HG03196 (cell line): Measurements from ENCODE around the gene NDUFA11.

Experiments used
- ATAC-seq: cut with Tn5 transposase; IDR thresholded peaks from one replicate; pipeline ENCODE4 v1.9.1; 2021; ENCODE audit not compliant: unreplicated experiment

NDUFA11 gene

GRCh38 chr19:5903624-5904351, at the start of gene NDUFA11:
Gene NDUFA11, minus strand, starts transcription at chr19:5903790. Its CDS starts 82 bp downstream, at chr19:5903708.
- peak; percentile 26 for ATAC-seq

DNA sequence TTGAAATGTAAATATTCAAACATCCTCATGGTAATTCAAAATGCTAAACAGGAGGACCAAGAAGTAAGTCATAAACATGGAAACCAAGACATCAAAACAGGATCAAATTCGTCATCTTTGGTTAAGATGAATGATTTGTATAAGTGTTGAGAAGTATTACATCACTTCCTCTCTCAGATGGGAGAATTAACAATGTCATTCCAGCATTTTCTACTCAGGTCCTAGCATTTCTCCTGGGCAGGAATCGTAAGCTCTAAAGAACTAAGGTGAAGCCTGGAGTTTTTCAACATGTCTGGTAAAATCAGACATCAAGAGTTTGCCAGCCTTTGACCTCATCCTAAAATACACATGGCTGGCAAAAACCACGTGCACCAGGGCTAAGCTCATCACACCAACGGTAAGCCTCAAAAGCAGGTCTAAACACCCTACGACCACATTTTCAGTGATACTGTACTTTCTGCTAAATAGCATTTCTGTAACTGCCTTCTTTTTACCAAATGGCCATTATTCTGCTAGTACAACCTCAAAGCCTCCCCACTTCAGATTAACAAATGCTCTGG, 49.5 kb upstream of the NDUFA11 start:
- ATAC-seq, result no peak

- no peak for ATAC-seq
Observed at GRCh38 chr19:5952193-5953029, 48.8 kb upstream of the NDUFA11 start.

DNA sequence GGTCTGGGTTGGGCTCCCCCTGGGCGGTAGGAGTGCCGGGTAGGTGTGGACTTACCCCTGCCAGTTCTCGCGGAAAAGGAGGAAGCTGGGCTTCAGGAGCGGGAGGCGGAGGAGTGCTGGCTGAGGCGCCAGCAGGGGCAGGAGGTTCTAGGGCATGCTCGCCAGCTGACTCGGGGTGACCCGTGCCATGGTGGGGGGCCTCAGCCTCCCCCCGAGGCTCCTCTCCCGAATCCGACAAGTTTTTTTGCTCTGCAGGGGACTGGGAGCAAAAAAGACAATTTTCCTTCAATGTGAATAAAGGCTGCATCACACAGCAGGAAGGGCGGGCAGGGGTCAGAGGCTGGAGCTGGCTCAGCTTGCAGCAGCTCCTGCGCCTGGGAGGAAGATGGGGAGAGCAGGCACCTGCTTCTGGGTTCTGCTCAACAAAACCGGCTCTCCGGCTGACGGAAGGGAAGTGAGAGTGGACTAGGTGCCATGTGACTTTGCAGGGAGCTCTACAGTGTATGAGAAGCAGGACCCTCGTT, 47.8 kb upstream of the NDUFA11 start:
- ATAC-seq, result no peak

DNA sequence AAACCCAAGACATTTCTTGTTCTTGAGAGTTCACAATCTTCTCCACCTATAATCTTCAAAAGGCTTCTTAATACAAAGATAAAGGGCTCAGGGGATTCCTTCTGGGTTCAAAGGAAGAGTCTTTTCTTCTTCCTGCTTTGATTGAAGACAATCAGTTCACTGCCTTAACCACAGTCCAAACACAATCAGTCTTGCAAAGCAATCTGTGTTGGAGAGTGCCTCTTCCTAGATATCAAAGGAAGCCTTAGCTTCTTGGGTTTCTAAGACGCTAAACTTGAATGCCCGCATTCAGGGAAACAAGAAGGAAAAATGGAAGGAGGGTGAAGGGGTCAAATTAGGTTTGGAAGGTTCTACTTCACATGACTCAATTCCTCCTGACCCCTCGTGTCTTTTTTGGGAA, 47.2 kb upstream of the NDUFA11 start:
- no peak for ATAC-seq

DNA sequence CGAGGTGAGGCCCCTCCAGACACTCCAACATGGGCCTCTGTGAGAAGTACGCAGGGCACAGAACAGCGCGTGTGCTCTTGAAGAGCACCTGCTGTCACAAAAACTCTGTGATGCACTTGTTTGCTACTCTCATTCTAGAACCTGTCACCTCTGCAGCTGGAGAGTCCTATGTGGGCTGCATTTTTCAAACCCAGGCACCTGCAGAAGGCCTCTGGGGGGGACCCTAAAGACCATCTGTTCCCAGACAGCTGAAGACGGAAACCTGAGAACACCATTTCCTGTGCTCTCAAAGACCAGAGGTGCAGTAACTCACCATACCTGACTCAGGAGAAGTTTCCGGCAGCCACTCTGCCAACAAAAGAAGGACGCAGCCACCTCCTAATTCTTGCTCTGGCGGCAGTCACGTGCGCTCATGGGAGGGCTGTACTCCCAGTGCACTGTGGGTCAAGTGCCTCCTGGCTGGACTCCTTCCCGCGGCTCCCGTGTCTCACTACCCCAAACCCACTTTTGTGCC, 46.3 kb upstream of the NDUFA11 start:
- no peak for ATAC-seq

GRCh38 chr19:5948752-5949564, 45.4 kb upstream of the NDUFA11 start:
- no peak for ATAC-seq

DNA sequence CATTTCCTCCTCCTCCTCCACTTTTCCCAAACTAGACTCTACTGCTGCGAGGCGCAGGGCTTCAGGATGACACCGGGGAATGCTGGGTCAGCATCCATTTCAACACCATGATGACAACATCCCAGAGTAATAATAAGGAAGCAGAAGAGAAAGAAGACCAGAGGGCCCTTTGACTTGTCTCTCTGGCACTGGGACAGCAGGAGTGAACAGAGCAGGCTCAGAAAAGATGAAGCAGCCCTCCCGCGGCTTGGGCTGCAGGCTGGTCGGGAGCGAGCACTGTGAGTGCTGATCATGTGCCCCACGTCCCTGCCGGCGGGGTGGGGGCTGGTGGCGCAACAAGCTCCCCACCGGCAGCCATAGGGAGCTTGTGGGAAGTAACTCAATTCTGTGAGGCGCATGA, 43.8 kb upstream of the NDUFA11 start:
- ATAC-seq, result no peak

DNA sequence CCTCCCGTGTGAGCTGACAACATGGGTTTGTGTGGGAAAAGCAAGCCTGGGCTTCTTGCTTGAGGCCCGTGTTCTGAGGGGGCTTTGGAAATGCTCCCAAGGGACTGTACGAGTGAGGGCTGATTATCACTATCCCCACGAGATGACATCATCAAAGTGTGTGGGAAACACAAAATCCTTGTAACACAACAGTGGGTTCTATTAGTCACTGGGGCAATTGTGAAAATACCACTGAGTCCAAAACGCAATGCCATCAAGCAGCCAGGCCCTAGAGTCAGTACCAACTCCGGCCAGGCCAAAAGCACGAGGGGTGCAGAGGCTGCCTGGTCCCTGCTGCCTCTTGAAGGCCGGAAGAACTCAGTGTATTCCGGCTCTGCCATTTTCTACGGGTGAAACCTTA, 40.0 kb upstream of the NDUFA11 start:
- no peak for ATAC-seq

DNA sequence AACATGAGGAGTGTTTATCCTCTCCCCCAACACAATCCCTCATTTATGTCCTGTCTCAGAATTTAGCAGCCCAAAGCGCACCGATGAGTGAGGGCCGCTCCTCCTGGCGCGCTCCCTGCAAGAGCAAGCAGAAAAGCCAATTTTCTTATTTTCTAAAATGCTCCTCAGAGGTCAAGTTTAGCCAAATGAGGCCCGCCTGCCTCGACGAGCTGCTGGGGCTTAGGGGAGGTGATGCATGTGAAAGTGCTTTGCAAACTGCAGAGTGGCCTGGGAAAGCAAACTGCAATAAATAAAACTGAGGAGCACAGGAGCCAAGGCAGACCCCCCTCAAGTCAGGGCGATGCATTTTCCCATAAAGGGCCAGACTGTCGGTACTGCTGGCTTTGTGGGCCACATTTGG, 39.5 kb upstream of the NDUFA11 start:
- ATAC-seq, result no peak

- no peak for ATAC-seq
Observed at GRCh38 chr19:5941673-5942072, 38.1 kb upstream of the NDUFA11 start.

GRCh38 chr19:5940260-5941208, 36.9 kb upstream of the NDUFA11 start:
- no peak for ATAC-seq

- ATAC-seq, result no peak
Observed at GRCh38 chr19:5937550-5937949, 34.0 kb upstream of the NDUFA11 start.

DNA sequence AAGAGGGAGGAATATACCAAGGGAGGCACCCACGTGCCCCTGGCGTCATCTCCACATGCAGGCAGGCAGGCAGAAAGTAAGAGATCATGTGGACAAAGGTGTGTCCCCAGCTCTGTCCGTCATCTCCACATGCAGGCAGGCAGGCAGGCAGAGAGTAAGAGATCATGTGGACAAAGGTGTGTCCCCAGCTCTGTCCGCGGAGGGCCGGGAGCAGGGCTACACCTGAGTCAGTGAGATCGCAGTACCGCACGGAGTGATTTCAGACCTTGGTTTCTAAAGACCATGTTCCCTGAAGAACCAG, 32.7 kb upstream of the NDUFA11 start:
- ATAC-seq, result no peak

- no peak for ATAC-seq
Observed at GRCh38 chr19:5935473-5936291, 32.1 kb upstream of the NDUFA11 start.

DNA sequence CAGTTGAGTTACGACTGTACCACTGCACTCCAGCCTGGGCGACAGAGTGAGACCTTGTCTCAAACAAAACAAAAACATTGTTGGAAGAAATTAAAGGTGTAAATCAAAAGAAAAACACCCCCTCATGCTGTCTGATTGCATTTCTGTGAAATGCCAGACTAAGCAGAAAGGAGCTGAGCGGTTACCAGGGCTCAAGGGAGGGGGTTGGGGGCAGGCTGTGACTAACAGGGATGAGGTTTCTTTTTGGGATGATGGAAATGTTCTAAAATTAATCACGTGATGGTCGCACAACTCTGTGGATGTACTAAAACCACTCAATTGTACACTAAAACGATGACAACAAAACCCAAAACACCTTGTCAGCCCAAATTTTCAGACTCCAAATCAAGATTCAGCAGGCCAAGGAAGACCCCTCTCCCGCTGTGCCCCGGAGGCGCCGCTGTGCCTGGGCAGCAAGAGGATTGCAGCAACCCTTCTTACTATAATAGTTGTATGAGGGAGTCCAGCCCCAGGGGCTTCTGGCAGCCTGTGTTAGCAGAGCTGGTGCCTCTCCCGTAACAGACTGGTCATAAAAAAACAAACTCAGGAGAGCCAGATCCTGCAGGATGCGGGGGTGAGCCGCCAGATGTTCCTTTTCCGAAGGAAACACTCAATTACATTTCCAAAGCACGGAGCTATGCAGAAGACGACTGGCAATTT, 31.3 kb upstream of the NDUFA11 start:
- ATAC-seq, result no peak

- no peak for ATAC-seq
Observed at GRCh38 chr19:5934069-5934401, 30.4 kb upstream of the NDUFA11 start.

GRCh38 chr19:5933391-5934068, 29.9 kb upstream of the NDUFA11 start:
- ATAC-seq, result no peak
